HG03457 (cell line): ENCODE results near the gene EYS.
"Not testable (repeated sequence)": the region's sequence is repeated elsewhere in the genome, so short reads cannot be mapped to it uniquely, and the experiment has no call there.

Source experiments
- ATAC-seq: cut with Tn5 transposase; IDR thresholded peaks from one replicate; pipeline ENCODE4 v1.9.1; 2021; ENCODE audit warnings: moderate number of reproducible peaks; ENCODE audit not compliant: unreplicated experiment

The EYS gene

DNA sequence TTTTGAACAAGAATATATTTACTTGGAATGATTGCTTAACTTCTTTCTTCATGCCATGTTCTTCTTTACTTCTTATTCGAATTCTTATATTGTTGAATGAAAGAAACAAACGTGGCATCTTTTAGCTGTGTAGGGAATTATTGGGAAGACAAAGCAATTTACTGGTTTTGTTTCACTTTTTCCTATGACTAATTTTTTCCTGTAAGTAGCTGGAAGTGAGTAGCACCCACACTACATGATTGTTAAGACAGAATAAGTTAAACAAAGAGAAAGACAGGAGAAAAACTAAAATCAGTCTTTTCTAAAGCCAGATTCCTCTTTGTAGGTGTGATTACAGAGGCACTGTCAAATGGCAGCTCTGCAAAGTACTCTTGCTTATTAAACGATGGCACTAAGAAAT is 593.4 kb downstream of the EYS start:
- ATAC-seq: no peak

- no peak for ATAC-seq
These were observed 594.6 kb downstream of the EYS start for GRCh38 chr6:65112435-65112834.

DNA sequence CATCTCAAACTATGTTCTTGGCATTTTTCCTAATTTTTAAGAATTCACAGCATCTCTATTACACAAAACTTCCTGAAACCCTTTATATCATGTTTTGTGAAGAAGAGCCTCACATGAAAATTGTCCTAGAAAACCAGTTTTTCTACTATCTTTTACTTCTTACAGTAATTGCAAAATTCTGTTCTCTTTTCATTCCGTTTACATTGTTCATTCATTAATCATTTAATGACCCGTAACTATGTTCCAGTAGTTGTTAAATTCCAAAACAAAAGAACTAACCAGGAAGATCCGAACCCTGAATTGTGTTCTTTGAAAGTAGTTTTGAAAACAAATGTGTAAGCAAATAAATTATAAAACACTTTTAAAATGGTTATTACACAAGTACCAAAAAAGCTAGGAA is 597.0 kb downstream of the EYS start:
- no peak for ATAC-seq

- ATAC-seq: no peak
These were observed 608.7 kb downstream of the EYS start for GRCh38 chr6:65098349-65098748.

DNA sequence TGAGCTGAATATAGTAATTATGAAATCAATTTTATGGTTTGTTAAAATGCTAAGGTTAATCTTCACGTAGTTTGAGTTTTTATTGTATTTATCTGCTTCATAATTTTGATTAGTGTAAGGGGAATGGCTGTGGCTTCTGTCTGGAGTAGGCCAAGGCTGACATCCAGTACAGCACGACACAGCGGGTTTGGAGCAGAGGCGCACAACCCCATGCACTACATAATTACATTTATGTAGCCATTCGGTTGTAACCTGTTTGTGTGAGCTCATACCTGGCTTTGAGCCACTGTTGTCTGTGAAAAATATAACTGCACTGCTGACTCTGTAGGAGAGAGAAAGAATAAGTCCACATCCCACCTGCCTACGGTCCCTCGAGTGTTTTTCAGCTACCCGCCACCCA is 615.5 kb downstream of the EYS start:
- no peak for ATAC-seq

- ATAC-seq: no peak
These were observed 618.5 kb downstream of the EYS start for GRCh38 chr6:65088575-65088974.

DNA sequence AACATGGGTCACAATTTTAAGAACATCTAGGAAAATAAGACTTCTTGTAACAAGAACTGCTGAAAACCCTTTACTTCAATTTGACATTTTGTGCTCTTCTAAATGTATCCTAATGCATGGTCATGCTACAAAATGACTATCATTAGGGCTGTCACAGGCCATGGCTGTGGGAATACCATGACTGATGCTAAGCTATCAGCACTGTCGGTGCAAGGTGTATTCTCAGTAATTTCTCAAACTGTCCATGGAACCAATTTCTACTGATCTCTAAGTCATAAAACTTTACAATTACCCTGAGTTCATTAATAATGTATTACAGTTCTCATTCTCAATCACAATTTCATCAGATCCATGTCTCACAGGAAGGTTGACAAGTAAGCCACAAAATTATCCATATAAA is 625.3 kb downstream of the EYS start:
- ATAC-seq: no peak

GRCh38 chr6:65075705-65076230 is 631.3 kb downstream of the EYS start:
- ATAC-seq: no peak

GRCh38 chr6:65072500-65072899 is 634.5 kb downstream of the EYS start:
- no peak for ATAC-seq

DNA sequence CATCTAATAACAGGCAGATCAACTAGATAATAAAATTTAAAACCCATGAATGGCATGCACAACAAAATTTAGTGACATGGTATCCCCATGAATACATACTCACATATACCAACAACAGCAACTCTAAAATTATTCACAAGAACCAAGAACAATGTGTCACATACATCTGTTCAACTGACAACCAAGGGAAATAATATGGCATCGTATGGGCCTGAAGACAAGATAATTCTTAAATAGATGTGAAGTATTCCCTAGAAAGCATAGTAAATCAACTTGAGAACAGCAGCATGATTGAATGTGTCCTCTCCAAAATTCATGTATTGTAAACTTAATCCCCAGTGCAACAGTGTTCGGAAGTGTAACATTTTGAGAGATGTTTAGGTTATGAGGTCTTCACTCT is 635.5 kb downstream of the EYS start:
- ATAC-seq: no peak

- no peak for ATAC-seq
These were observed 642.2 kb downstream of the EYS start for GRCh38 chr6:65064844-65065243.

DNA sequence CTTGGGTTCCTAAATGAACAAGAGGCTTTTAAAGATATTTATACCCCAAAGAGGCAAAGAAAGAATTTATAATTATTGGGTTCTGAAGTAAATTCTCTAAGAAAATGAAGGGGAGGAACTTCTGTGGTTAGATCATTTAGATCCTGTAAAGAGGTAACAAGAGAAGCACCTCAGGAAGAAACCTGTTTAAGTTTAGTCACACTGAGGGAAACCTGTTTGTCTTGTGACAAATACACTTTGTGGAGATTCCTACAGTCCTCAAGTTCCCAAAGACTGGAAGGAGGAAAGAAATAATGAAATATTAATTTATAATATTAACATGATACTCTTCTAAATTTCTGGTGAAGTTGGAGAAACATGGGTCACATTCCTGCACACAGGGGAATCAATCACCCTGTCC is 647.5 kb downstream of the EYS start:
- ATAC-seq: no peak

GRCh38 chr6:65055545-65055944 is 651.5 kb downstream of the EYS start:
- no peak for ATAC-seq

DNA sequence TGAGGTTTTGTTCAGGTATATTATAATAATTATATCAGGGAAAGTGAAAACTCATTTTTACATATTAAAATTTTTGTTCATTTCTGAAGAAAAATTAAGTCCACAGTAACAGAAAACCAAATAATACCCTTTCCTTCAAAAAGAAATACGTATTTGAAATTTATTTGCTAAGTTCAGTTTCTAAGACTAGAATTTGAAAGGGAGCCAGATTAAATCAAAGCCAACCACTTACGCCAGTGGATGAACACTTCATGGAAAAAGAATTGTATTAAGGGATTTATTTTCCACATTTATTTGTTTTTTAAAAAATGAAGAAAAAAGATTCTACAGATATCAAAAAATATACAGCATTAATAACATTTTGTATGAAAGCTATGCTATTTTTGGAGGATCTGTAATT is 654.4 kb downstream of the EYS start:
- ATAC-seq: no peak

DNA sequence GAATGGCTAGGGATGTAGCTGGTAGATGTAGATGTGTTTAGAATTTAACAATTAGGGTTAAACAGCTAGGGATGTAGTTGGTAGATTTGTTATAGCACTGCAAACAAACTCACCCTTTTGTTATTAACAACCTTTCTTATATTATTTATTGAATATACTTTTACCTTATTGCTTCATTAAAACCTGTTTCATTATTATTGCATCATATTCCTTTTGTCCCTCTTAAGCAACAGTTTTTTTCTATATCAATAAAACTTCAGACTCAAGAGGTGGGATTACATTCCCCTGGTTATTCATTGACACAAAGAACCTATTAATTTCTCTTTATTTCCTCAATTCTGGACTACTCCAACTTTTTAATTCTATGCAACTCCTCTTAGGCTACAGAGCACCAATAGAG is 661.2 kb downstream of the EYS start:
- ATAC-seq: no peak

DNA sequence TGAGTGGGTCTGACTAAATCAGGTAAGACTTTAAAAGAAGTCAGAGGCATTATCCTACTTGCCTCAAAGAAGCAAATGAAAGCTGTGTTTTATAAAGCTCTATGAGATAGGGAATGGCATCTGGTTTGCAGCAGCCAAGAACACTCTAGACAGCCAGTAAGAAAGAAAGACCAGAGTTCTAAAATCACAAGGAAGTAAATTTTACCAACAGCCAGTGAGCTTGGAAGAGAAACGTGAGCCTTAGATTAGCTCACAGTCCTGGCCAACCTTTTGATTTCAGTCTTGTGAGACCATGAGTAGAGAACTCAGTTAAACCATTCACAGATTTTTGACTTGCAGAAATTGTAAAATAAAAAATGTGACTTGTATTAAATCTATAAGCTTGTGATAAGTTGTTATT is 693.0 kb downstream of the EYS start:
- no peak for ATAC-seq

GRCh38 chr6:65006788-65007187 is 700.2 kb downstream of the EYS start:
- no peak for ATAC-seq

DNA sequence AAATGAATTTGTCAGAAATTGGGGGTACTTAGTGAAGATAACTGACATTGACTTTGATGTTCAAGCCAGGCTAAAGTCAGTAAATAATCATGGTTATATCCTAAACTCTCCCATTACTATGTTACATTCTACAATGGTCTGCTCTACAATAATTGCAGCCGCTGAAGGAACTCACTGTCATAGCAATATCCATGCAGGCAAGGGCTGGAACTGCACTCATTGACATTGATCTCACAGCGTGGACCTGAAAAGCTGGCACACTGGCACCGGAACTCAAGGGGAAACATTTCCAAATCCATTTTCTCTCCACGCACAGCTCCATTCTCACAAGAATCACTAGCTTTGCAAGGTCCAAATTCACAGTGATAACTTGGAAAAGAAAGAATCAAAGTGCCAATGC is 702.7 kb downstream of the EYS start:
- no peak for ATAC-seq

DNA sequence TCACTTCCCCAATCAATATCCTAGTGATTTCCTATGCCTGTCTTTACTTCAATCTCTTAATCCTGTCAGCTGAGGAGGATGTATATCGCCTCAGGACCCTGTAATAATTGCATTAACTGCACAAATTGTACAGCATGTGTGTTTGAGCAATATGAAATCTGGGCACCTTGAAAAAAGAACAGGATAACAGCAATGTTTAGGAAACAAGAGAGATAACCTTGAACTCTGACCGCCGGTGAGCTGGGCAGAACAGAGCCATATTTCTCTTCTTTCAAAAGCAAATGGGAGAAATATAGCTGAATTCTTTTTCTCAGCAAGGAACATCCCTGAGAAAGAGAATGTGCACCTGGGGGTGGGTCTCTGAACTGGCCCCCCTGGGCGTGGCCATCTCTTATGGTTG is 704.1 kb downstream of the EYS start:
- not testable (repeated sequence) for ATAC-seq

DNA sequence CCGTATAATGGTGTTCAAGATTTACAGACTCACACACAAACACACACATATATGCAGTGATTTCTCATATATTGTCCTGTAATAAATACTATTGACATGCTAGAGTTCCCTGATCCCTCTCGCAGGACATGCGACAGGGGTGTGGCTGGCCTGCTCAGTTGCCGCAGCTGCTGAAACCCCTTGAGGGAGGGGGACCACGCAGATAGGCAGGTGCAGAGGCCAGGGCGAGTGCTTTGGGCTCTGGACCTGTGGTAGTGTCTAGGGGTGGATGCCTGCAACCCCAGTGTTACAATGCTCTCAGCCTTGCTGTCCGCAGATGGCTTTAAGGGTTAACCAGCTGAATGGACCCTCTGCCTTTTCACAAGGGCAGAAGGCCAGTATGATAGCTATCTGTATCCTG is 706.2 kb downstream of the EYS start:
- no peak for ATAC-seq

- no peak for ATAC-seq
These were observed 708.8 kb downstream of the EYS start for GRCh38 chr6:64998204-64998603.

DNA sequence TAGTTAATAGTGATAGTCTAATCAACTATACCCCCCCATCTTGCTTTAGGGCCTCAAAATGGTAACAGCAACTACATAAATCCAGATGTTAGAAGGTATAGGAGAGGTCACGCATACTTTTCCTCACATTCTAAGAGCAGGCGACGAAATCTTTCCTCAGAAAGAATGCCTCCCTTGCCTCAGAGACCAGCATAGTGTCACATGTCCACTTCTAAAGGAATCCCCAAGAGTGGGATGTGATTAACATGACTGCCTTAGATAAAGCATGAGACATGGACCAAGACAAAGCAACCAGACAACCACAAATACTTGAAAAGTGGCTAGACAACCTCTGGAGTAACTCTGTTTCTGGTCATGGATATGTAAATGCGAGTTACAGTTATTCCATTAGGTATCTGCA is 710.7 kb downstream of the EYS start:
- no peak for ATAC-seq

DNA sequence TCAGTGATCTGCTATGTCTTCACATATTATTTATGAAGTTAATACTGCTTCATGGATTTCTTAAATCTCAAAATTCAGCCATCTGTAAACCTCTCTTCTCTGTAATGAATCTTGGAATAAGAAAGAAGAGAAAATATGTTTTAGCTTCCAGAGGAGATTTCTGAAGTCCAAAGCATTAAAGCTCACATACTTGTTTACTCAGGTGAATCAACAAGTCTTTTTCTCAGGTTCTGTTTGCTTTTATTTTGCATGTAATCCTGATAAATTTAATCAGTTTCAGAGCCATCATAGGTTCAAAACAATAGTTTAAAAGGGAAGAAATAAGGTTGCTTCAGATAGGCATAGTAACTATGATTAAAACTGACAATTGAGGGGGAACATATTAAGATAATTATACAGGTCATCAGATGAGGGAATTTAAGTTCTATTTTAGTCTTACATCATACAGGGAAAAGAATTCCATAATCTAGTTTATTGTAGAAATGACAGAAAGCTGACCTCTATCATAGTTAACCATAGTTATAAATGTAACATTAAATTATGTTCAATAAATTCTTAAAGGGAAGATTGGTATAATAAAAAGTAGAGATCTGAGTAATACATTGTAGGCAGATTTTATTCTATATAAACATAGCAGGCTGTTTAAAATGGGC is 716.2 kb downstream of the EYS start:
- no peak for ATAC-seq
